PFSK-1 (cell line): ENCODE data around the gene GOLPH3.

Source experiments
- POLR2AphosphoS5 ChIP-seq: IDR thresholded peaks from 2 replicates; pipeline ENCODE4 v1.6.1; 2012; ENCODE audit warnings: low read depth, mild to moderate bottlenecking, control low read depth, low read length, moderate library complexity
- SIN3A ChIP-seq: IDR thresholded peaks from 2 replicates; pipeline ENCODE4 v1.6.1; 2012; ENCODE audit warnings: mild to moderate bottlenecking, low read length, moderate library complexity, borderline replicate concordance; ENCODE audit not compliant: insufficient read depth
- TAF1 ChIP-seq: IDR thresholded peaks from 2 replicates; pipeline ENCODE4 v1.6.1; 2012; ENCODE audit warnings: low read length, control low read depth, borderline replicate concordance; ENCODE audit not compliant: insufficient read depth
- TF ChIP-seq, protein P1 (sequence below), 2 experiments: IDR thresholded peaks; 2 replicates each; pipeline versions ENCODE4 v1.6.1 to v1.8.0; 2011 to 2012; ENCODE audit warnings: low read depth in 2 of 2, low read length in 2 of 2, control low read depth in 1 of 2, inconsistent platforms in 1 of 2, mild to moderate bottlenecking in 1 of 2, moderate library complexity in 1 of 2; ENCODE audit not compliant: insufficient read depth in 1 of 2

- TF ChIP-seq POLR2AphosphoS5: no peak
- no peak for TF ChIP-seq TAF1
- TF ChIP-seq, protein P1, sequence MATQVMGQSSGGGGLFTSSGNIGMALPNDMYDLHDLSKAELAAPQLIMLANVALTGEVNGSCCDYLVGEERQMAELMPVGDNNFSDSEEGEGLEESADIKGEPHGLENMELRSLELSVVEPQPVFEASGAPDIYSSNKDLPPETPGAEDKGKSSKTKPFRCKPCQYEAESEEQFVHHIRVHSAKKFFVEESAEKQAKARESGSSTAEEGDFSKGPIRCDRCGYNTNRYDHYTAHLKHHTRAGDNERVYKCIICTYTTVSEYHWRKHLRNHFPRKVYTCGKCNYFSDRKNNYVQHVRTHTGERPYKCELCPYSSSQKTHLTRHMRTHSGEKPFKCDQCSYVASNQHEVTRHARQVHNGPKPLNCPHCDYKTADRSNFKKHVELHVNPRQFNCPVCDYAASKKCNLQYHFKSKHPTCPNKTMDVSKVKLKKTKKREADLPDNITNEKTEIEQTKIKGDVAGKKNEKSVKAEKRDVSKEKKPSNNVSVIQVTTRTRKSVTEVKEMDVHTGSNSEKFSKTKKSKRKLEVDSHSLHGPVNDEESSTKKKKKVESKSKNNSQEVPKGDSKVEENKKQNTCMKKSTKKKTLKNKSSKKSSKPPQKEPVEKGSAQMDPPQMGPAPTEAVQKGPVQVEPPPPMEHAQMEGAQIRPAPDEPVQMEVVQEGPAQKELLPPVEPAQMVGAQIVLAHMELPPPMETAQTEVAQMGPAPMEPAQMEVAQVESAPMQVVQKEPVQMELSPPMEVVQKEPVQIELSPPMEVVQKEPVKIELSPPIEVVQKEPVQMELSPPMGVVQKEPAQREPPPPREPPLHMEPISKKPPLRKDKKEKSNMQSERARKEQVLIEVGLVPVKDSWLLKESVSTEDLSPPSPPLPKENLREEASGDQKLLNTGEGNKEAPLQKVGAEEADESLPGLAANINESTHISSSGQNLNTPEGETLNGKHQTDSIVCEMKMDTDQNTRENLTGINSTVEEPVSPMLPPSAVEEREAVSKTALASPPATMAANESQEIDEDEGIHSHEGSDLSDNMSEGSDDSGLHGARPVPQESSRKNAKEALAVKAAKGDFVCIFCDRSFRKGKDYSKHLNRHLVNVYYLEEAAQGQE (IDR thresholded peaks at IDR 0.05; ENCODE audit: insufficient read depth in 1 of 2, low read depth in 2 of 2, low read length in 2 of 2): no peak
- TF ChIP-seq SIN3A: no peak
Observed at GRCh38 chr5:32088214-32088613, 85.9 kb downstream of the GOLPH3 start.
